SU-DHL-6 (cell line): ENCODE results near the gene TAB2.

ENCODE experiments used
- CTCF ChIP-seq: fragments of 200-600 bp; sonication (generic); IDR thresholded peaks from one replicate; pipeline ENCODE4 v1.5.1; 2017; ENCODE audit warnings: antibody characterized with exemption, mild to moderate bottlenecking, low read length, moderate library complexity; ENCODE audit not compliant: insufficient read depth, poor library complexity, severe bottlenecking
- EZH2phosphoT487 ChIP-seq: fragments of 200-600 bp; sonication (generic), shearing (Covaris generic); conservative IDR thresholded peaks from 2 replicates; pipeline ENCODE4 v1.6.1; 2018; ENCODE audit warnings: mild to moderate bottlenecking, antibody characterized with exemption, low read length, moderate library complexity, mixed read lengths

GRCh38 chr6:149450679-149451375 lies 133.3 kb downstream of the TAB2 start:
- TF ChIP-seq CTCF (no peak), EZH2phosphoT487 (no peak)
